HL-60 (cell line): Measurements from ENCODE around the gene CHMP4A.

Experiments used
- DNase-seq, 2 experiments: peaks; one replicate each; pipeline ENCODE4 v3.0.0-alpha.2; 2010 to 2020; ENCODE audit warnings: low read depth in 1 of 2, low spot score in 1 of 2
- H3K27ac ChIP-seq: fragments of 250-450 bp; sonication (Bioruptor Pico); replicated peaks from 2 replicates; pipeline ENCODE4 v1.5.1; 2020; ENCODE audit warnings: mild to moderate bottlenecking, moderate library complexity
- H3K27me3 ChIP-seq: fragments of 250-450 bp; sonication (Bioruptor Pico); 2 replicates; pipeline ENCODE4 v1.5.1; 2021; ENCODE audit warnings: mild to moderate bottlenecking, moderate library complexity; ENCODE audit not compliant: insufficient read depth, poor library complexity, severe bottlenecking
- H3K4me3 ChIP-seq: replicated peaks from 2 replicates; pipeline ENCODE4 v1.5.1; 2011; ENCODE audit warnings: mild to moderate bottlenecking, control low read depth, low read length; ENCODE audit not compliant: insufficient read depth
- GABPA ChIP-seq: IDR thresholded peaks from 2 replicates; pipeline ENCODE4 v1.6.1; 2012; ENCODE audit warnings: low read depth
- POLR2AphosphoS5 ChIP-seq: IDR thresholded peaks from 2 replicates; pipeline ENCODE4 v1.6.1; 2012; ENCODE audit warnings: low read depth
- SPI1 ChIP-seq: IDR thresholded peaks from 2 replicates; pipeline ENCODE4 v1.6.1; 2012; ENCODE audit warnings: low read depth, mild to moderate bottlenecking, borderline replicate concordance
- TF ChIP-seq, protein P1 (sequence below): IDR thresholded peaks from 2 replicates; pipeline ENCODE4 v1.6.1; 2012; ENCODE audit warnings: low read depth; ENCODE audit not compliant: insufficient replicate concordance
- TF ChIP-seq, protein P2 (sequence below): IDR thresholded peaks from one replicate; pipeline ENCODE4 v1.5.1; 2011; ENCODE audit warnings: low read length, control low read depth, inconsistent platforms; ENCODE audit not compliant: insufficient read depth

CHMP4A gene

DNA sequence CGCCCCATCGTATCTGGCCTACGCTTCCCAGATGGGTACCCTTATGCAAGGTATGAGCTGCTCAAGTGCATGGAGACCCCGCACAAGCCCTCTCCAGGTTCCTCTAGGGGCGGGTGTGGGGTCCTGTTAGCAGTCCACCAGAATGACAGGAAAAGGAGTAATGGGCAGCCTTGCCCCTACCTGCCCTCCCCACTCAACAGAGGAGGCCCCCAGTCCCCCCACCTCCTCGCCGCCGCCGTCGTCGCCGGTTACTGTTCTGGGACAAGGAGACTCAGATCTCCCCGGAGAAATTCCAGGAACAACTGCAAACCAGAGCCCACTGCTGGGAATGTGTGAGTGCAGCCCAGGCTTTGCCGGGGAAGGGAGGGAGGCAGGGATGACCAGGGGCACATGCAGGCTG is 35.4 kb downstream of the CHMP4A start:
- TF ChIP-seq GABPA (no peak), SPI1 (no peak), POLR2AphosphoS5 (no peak)
- TF ChIP-seq, protein P1, sequence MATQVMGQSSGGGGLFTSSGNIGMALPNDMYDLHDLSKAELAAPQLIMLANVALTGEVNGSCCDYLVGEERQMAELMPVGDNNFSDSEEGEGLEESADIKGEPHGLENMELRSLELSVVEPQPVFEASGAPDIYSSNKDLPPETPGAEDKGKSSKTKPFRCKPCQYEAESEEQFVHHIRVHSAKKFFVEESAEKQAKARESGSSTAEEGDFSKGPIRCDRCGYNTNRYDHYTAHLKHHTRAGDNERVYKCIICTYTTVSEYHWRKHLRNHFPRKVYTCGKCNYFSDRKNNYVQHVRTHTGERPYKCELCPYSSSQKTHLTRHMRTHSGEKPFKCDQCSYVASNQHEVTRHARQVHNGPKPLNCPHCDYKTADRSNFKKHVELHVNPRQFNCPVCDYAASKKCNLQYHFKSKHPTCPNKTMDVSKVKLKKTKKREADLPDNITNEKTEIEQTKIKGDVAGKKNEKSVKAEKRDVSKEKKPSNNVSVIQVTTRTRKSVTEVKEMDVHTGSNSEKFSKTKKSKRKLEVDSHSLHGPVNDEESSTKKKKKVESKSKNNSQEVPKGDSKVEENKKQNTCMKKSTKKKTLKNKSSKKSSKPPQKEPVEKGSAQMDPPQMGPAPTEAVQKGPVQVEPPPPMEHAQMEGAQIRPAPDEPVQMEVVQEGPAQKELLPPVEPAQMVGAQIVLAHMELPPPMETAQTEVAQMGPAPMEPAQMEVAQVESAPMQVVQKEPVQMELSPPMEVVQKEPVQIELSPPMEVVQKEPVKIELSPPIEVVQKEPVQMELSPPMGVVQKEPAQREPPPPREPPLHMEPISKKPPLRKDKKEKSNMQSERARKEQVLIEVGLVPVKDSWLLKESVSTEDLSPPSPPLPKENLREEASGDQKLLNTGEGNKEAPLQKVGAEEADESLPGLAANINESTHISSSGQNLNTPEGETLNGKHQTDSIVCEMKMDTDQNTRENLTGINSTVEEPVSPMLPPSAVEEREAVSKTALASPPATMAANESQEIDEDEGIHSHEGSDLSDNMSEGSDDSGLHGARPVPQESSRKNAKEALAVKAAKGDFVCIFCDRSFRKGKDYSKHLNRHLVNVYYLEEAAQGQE: no peak
- TF ChIP-seq, protein P2, sequence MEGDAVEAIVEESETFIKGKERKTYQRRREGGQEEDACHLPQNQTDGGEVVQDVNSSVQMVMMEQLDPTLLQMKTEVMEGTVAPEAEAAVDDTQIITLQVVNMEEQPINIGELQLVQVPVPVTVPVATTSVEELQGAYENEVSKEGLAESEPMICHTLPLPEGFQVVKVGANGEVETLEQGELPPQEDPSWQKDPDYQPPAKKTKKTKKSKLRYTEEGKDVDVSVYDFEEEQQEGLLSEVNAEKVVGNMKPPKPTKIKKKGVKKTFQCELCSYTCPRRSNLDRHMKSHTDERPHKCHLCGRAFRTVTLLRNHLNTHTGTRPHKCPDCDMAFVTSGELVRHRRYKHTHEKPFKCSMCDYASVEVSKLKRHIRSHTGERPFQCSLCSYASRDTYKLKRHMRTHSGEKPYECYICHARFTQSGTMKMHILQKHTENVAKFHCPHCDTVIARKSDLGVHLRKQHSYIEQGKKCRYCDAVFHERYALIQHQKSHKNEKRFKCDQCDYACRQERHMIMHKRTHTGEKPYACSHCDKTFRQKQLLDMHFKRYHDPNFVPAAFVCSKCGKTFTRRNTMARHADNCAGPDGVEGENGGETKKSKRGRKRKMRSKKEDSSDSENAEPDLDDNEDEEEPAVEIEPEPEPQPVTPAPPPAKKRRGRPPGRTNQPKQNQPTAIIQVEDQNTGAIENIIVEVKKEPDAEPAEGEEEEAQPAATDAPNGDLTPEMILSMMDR: no peak
- no peak for DNase-seq
- no peaks in the 10 kb centered on the region for H3K27me3 ChIP-seq
- H3K4me3 ChIP-seq: no peak overlapping the region
- no peak overlapping the region for H3K27ac ChIP-seq

DNA sequence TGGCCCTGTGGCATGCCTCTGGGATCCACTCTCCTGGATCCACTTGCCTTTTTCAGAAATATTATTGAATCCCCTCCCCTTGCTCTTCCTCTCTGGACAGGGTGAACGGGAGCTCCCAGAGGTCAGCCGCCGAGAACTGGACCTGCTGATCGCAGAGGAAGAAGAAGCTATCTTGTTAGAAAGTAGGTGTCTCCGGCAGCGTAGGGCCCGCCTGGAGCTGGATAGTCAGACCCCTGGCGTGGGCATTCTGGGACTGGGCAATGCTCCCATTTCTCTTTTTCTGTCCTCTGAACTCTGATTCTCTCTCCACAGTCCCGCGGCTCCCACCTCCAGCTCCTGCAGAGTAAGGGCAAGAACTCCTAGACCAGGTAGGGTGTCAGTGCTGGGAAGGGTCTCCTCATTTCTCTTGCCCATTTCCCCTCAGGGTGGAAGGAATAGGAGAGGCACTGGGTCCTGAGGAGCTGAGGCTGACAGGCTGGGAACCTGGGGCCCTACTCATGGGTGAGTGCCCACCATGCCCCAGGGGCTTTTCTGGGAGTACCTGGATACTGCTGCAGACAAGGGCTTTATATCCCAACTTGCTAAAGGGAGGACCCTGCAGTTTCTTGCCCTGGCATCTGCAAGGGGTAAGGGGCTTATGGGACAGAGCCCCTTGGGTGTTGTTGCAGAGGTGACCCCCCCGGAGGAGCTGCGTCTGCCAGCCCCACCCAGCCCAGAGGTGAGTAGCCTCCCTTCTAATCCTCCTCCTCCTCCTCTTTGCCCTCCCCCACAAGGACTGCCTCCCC is 36.1 kb downstream of the CHMP4A start:
- H3K27me3 ChIP-seq: no peaks in the 10 kb centered on the region
- no peak overlapping the region for H3K27ac ChIP-seq
- no peak for DNase-seq
- TF ChIP-seq POLR2AphosphoS5: no peak; the same call in 1 of the 2 replicates
- TF ChIP-seq GABPA: no peak
- TF ChIP-seq, protein P1: no peak
- TF ChIP-seq, protein P2: no peak
- TF ChIP-seq SPI1: no peak
- H3K4me3 ChIP-seq: no peak overlapping the region

DNA sequence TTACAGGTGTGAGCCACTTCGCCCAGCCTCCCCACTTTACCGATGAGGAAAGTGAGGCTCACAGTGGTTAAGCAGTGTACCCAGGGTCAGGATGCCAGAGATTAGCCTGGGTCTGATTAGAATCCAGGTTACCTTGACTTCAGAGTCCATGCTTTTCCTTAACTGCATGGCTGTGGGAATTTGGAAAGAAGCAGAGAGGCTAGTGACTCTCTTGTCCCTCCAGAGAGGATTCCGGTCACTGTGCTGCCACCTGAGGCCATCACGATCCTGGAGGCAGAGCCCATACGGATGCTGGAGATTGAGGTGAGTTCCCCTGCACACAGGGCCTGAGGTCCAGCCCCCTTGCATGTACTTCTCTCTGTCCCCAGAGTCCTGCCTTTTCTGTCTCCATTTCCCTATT is 36.7 kb downstream of the CHMP4A start:
- DNase-seq: no peak
- Histone ChIP-seq H3K27ac (no peak overlapping the region), H3K27me3 (no peaks in the 10 kb centered on the region), H3K4me3 (no peak overlapping the region)
- TF ChIP-seq, protein P1: no peak
- TF ChIP-seq GABPA: no peak
- TF ChIP-seq POLR2AphosphoS5: no peak
- TF ChIP-seq SPI1: no peak
- TF ChIP-seq, protein P2: no peak
